Measurements from ENCODE around the gene MYORG.

GRCh38 chr9:34363619-34364351, 12.9 kb downstream of the MYORG start:
- TF ChIP-seq POLR2AphosphoS5 (IDR thresholded peaks at IDR 0.05; ENCODE audit: control insufficient read depth, insufficient read depth, low read depth, low read length) (no peak), TAF7 (tag; IDR thresholded peaks at IDR 0.05) (no peak), TCF7 (IDR thresholded peaks at IDR 0.05; ENCODE audit: borderline replicate concordance) (no peak), BACH1 (tag; IDR thresholded peaks at IDR 0.05) (no peak), POLR2A (conservative IDR thresholded peaks at IDR 0.05) (no peak), ZC3H11A (IDR thresholded peaks at IDR 0.05; ENCODE audit: low read depth, low read length) (no peak), ZNF668 (CRISPR knock-in tag; IDR thresholded peaks at IDR 0.05) (no peak), ZNF384 (IDR thresholded peaks at IDR 0.05; ENCODE audit: low read depth, low read length) (no peak), SETDB1 (IDR thresholded peaks at IDR 0.05; ENCODE audit: low read length) (no peak)
- TF ChIP-seq, protein P1, sequence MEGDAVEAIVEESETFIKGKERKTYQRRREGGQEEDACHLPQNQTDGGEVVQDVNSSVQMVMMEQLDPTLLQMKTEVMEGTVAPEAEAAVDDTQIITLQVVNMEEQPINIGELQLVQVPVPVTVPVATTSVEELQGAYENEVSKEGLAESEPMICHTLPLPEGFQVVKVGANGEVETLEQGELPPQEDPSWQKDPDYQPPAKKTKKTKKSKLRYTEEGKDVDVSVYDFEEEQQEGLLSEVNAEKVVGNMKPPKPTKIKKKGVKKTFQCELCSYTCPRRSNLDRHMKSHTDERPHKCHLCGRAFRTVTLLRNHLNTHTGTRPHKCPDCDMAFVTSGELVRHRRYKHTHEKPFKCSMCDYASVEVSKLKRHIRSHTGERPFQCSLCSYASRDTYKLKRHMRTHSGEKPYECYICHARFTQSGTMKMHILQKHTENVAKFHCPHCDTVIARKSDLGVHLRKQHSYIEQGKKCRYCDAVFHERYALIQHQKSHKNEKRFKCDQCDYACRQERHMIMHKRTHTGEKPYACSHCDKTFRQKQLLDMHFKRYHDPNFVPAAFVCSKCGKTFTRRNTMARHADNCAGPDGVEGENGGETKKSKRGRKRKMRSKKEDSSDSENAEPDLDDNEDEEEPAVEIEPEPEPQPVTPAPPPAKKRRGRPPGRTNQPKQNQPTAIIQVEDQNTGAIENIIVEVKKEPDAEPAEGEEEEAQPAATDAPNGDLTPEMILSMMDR (IDR thresholded peaks at IDR 0.05 in 2 of 3, conservative IDR thresholded peaks at IDR 0.05 in 1 of 3; ENCODE audit: insufficient read depth in 2 of 3, low read depth in 1 of 3, low read length in 3 of 3): no peak
- TF ChIP-seq, protein P2, sequence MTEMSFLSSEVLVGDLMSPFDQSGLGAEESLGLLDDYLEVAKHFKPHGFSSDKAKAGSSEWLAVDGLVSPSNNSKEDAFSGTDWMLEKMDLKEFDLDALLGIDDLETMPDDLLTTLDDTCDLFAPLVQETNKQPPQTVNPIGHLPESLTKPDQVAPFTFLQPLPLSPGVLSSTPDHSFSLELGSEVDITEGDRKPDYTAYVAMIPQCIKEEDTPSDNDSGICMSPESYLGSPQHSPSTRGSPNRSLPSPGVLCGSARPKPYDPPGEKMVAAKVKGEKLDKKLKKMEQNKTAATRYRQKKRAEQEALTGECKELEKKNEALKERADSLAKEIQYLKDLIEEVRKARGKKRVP (CRISPR knock-in tag; IDR thresholded peaks at IDR 0.05): no peak
- TF ChIP-seq, protein P3, sequence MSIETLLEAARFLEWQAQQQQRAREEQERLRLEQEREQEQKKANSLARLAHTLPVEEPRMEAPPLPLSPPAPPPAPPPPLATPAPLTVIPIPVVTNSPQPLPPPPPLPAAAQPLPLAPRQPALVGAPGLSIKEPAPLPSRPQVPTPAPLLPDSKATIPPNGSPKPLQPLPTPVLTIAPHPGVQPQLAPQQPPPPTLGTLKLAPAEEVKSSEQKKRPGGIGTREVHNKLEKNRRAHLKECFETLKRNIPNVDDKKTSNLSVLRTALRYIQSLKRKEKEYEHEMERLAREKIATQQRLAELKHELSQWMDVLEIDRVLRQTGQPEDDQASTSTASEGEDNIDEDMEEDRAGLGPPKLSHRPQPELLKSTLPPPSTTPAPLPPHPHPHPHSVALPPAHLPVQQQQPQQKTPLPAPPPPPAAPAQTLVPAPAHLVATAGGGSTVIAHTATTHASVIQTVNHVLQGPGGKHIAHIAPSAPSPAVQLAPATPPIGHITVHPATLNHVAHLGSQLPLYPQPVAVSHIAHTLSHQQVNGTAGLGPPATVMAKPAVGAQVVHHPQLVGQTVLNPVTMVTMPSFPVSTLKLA (conservative IDR thresholded peaks at IDR 0.05): no peak

Measured in K562 (cell line).